HG02973 (cell line): ENCODE data around the gene ASIC3.
A peak's percentile ranks its signal among the peaks of the same experiment; 100 is the strongest.

Experiments
- ATAC-seq: cut with Tn5 transposase; IDR thresholded peaks from one replicate; pipeline ENCODE4 v1.9.1; 2021; ENCODE audit warnings: moderate library complexity; ENCODE audit not compliant: unreplicated experiment

ASIC3 gene

DNA sequence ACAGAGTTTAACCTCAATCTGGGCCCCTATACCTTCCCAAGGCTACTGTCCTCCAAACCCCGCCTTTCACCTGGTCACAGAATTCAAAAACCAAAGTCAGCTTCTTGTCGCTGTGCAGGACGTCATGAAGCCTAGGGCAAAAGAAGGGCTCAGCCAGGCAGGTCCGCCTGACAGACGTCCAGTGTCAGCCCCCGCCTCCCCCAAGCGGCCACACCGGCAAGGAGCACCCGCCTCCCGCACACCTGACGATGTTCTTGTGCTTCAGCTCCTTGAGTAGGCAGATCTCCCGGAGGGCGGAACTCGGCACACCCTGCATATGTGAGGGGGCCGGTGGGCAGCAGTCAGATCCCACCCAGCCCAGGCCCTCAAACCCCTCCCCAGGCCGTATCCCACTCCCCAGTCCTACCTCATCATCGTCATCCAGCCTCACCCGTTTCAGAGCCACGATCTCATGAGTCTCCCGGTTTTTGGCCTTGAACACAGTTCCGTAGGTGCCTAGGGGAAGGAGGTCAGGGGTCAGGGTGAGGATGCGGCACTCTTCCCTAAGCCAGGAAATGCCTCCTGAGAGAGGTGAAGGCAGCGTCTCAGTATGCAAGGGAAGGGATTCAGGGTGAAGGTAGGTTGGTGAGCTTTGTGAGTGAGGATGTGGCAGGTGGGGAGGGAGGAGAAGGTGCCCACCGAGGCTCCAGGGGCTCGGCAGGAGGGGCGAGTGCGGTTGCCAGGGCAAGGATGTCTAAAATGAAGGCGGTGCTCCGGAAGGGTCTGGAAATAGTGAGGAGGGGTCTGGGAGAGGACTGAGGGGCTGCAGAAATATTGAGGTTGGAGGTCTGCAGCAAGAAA, 8.6 kb downstream of the ASIC3 start:
- ATAC-seq: no peak

DNA sequence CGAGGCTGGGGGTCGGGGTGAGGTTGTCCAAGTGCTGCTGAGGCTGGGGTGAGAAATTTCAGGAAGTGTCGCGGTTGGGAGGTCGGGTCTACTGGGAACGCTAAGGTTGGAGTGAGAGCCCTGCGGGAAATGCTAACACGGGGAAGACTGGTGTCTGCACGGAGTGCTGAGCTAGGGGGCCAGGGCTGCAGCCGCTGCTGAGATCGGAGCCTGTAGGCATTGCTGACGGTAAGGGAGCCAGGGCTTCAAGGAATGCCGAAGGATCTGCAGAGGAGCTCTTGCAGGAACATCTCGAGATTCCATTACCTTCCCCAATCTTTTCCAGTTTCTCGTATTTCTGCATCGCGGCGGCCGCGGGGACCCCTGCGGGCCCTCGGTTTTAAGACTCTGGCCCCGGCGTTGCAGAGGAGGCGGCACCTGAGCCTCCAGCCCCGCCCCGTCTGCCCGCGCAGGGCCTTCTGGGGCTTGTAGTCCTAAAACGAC, 9.2 kb downstream of the ASIC3 start, which contains the start of gene CDK5:
Gene CDK5, minus strand, starts transcription at position 392 of the 483 bp plus-strand sequence. Its CDS starts 49 bp downstream, at position 343.
- ATAC-seq: peak; percentile 8

DNA sequence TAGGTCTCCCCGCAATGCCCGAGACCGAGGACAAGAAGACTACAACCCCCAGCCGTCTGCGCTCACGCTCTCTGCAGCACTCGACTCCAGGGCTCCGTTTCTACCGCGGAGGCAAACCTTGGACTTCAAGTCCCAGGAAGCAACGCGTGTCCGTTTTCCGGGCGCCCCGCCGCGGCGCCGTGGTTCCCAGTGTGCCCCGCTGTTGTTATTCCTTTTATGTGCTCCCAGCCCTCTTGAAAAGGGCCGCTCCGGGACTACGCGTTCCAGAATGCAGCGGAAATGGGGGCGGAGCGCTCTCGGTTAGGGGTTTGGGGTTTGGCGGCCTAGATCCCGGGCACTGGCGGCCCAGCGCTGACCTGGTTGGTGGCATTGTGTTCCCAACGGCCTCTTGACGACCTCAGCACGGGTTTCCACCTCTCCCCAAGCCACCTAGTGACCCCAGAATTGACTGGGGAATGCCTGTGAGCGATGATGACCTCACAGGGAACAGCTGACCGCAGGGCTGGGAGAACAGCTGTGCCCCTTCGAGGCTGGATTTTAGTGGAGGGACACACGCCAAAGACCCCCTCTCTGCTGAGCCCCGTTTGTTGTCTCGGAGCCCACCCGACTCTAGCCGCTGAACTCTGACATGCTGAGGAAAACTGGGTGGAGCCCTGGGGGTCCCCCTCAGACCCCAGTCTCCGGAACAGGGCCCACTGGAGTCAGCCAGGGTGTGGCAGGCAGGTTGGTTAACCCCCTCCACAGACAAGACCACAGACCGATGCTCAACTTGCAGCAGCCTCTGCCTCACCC, 9.9 kb downstream of the ASIC3 start:
- peak; percentile 86 for ATAC-seq

DNA sequence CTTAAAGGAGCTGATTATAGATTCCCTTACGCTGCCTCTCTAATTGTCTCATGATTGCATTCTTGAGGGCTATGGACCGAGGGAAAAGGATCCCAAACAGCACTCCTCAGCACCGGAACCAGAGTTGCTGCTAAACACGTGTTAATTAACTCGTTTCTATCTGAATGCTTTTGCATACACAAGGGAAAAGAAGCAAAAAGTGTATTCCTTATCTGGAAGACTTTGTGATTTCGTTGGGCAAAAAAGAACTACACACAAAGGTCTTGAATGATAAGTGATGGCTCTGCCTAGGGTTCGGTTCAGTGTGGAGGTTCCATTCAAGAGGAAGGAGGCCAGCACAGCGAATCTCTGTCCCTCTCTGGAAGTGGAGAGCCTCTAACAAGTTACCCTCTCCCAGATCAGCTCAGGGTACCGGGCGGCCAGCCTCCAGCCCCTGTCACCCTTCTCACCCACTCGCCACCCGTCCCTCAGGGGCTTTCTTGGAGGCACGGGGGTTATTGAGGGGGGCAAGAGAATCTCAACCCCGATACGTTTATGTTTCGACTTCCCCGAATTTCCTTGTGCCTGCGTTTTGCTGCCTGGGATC, 10.5 kb downstream of the ASIC3 start:
- no peak for ATAC-seq

GRCh38 chr7:151059367-151060112, 11.2 kb downstream of the ASIC3 start, which contains the start of gene SLC4A2:
Gene SLC4A2, plus strand, starts transcription at chr7:151059589. Its CDS starts 2,399 bp downstream, at chr7:151061988.
- ATAC-seq: peak; percentile 22

DNA sequence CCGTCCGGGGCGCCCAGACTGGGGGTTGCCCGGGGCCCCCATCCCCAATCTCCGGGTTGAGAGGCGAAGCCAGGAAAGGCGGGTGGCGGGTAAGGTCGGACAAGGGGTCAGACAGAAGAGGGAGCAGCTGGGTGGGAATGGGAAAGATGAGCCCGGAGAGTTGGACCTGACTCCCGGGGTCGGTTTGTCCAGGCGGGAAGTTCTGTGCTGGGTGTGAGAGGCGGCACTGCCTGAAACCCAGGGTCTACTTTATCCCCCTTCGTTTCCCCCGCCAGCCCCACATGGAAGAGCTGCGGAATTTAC, 11.7 kb downstream of the ASIC3 start:
- no peak for ATAC-seq

DNA sequence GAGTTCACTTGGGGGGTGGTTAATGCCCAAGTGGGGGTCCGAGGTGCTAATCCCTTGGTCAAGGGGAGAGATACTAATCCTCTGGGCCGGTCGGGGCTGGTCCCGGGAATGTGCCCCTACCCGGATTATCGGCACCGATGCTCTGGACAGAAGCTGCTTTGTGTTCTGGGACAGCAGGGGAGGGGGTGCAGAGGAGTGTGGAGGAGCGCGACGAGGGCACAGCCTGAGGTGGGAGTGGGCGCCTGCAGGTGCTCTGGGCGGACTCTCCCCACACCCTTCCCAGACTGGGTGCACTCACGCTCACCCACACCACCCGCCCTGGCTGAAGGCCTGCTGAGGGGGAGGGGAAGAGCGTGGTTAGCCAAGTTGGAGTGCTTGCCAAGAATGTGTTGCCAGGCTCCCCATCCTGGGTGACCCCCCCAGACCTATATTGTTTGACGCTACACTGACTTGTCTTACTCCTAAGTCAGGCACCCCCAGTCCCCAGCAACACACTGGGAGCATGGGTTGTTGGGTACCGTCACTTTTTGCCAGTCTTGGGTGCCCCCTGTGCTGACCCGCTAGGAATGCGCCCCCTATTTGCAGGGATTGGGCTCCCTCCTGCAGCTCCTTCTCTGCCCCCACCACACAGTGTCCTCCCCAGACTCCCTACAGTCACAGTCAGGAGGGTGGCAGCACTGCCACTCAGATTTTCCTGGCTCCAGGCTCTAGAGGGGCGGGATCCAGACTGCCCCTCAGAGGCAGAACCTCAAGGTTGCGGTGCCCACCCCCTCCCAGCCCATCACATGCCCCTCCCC, 12.3 kb downstream of the ASIC3 start:
- ATAC-seq: no peak

DNA sequence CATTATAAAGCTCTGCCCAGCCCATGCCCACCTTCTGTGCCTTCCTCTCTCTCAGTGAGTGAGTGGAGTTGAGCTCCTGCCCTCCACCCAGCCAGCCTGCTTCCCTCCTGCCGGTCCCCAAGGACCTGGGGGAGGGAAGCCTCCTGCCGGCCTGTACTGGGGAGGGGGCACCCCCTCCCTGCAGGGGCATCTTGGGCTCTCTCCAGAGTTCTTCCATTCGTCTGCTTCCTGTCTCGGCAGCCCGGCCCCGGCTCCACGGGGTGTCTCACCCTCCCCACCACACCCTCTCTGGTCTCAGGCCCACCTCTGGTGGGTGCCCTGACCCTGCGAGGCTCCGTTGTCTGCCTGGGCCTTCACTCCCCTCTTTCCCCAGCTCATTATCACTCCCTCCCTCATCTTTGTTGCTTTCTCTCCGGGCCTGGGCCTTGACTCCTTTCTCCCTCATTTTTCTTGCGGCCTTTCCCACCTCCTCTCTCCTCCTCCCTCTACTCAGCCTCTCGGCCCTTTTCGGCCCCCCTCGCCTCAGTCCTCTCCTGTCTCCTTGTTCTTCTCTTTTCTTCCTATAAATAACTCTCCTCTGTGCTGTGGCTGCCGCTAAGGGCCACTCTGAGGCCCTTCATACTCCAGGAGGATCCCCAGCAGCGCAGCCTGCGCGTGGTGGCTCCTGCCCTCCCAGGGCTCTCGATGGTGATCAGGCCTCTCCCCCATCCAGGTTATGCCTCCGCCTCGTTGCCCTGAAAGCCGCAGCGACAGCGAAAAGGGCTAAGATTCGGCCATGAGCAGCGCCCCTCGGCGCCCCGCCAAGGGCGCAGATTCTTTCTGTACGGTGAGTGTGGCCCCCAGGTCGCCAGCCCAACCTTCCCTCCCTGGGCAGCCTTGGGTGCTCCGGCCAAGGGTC, 13.1 kb downstream of the ASIC3 start:
- ATAC-seq: no peak

- no peak for ATAC-seq
Observed at GRCh38 chr7:151062111-151062398, 13.7 kb downstream of the ASIC3 start.

DNA sequence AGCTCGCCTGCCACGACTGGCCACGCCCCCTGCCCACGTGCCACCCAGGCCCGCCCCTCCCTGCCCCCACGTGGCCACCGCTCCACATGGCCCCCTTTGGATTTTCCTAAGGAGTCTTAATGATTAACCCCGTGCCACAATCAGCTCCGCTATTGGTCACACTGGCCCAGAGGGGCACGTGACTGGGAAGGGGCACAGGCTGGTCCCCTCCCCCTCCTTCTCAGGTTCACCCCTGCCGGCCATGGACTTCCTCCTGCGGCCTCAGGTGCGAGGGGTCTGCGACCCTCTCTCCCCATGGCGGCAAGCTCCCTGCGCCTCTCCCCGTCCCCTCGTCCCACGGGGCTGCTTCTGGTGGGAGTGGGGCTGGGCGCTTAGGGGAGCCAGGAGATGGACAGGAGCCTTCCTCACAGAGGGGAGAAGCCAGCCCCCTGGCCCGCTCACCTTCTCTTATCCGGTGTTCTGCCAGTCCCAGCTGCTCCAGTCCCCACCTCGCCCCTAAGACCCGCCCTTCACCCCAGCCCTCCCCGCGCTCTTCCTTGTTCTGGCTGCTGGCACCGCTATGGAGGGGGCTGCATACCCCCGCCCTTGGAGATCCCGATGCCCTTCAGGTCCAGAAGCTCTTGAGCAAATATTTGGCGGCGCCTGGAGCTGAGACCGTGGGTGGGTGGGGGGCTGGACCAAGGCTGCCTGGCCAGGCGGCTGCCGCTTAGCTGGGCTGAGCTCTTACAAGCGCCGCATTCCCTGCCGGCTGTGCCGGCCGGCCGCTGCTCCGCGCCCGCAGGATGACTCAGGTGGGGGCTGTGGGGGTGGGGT, 14.3 kb downstream of the ASIC3 start:
- ATAC-seq: no peak

GRCh38 chr7:151063212-151063561, 14.9 kb downstream of the ASIC3 start:
- ATAC-seq: no peak

DNA sequence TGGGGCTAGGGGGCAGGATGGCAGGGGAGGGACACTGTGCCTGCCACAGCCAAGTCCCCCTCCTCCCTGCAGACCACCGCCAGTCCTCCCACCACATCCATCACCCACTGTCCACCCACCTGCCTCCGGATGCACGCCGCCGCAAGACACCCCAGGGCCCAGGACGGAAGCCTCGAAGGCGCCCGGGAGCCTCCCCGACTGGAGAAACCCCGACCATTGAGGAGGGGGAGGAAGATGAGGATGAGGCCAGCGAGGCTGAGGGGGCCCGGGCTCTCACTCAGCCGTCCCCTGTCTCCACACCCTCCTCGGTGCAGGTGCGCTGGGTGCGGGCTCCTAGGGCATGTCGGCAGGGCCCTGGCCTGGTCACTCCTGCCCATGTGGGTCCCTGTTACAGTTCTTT, 16.1 kb downstream of the ASIC3 start:
- no peak for ATAC-seq

GRCh38 chr7:151064993-151065392, 16.7 kb downstream of the ASIC3 start:
- no peak for ATAC-seq

GRCh38 chr7:151065516-151065915, 17.2 kb downstream of the ASIC3 start:
- no peak for ATAC-seq

DNA sequence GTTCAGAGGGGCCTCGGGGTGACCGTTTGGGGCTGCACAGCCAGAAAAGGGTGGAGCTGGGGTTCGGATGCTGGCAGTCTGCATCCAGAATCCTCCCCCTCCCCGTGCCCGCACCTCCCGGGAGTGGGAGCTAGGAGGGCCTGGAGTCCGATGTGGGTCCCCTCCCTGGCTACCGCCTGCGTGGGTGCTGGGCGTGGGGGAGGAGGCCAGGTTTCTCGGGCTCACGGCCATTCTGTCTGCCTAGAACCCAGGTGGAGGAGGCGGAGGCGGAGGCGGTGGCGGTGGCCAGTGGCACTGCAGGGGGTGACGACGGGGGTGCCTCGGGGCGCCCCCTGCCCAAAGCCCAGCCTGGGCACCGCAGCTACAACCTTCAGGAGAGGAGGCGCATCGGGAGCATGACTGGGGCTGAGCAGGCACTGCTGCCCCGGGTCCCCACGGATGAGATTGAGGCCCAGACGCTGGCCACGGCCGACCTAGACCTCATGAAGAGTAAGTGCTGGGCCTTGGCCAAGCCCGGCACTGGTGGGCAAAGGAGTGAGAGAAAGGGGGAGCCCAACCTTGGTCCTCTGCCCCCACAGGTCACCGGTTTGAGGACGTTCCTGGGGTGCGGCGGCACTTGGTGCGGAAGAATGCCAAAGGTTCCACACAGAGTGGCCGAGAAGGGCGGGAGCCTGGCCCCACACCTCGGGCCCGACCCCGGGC, 18.1 kb downstream of the ASIC3 start:
- no peak for ATAC-seq

- no peak for ATAC-seq
Observed at GRCh38 chr7:151068069-151068773, 19.9 kb downstream of the ASIC3 start.

GRCh38 chr7:151069841-151070573, 21.7 kb downstream of the ASIC3 start:
- ATAC-seq: no peak
